Activated CD8-positive, alpha-beta T cell treated with anti-CD3 and anti-CD28 coated beads for 36 hours (primary cell): Measurements from ENCODE around the gene PRR7. TPM values are rescaled to one million over a fixed set of nuclear protein-coding genes. Genes with fewer than 3 reads are reported as not detected.

Experiments
- ATAC-seq: fragments of 200-7000 bp; cut with Tn5 transposase; one replicate; pipeline ENCODE4 v1.10.0; 2021; ENCODE audit warnings: mild to moderate bottlenecking, moderate library complexity
- CTCF ChIA-PET: fragments of 350-600 bp; sonication (Branson Sonifier 250); formaldehyde crosslinking; loops from one replicate; lab custom pipeline; 2021; ENCODE audit warnings: antibody characterized with exemption; lab: Charles Lee
- POLR2A ChIA-PET: fragments of 350-600 bp; sonication (Branson Sonifier 250); formaldehyde crosslinking; loops from one replicate; lab custom pipeline; 2021; ENCODE audit warnings: antibody characterized with exemption; lab: Charles Lee
- DNase-seq: peaks from one replicate; pipeline ENCODE4 v3.0.0-alpha.2; 2020
- H3K27ac Mint-ChIP-seq: one replicate; pipeline ENCODE4 v1.8.0; 2021; ENCODE audit warnings: mild to moderate bottlenecking, mixed read lengths
- H3K27me3 Mint-ChIP-seq: one replicate; pipeline ENCODE4 v1.8.0; 2021; ENCODE audit warnings: mixed read lengths
- H3K36me3 Mint-ChIP-seq: one replicate; pipeline ENCODE4 v1.8.0; 2021; ENCODE audit warnings: low read depth, mixed read lengths
- H3K4me1 Mint-ChIP-seq: one replicate; pipeline ENCODE4 v1.8.0; 2021; ENCODE audit warnings: low read depth, mixed read lengths
- H3K4me3 Mint-ChIP-seq: one replicate; pipeline ENCODE4 v1.8.0; 2021; ENCODE audit warnings: mild to moderate bottlenecking, moderate library complexity, mixed read lengths
- H3K9me3 Mint-ChIP-seq: one replicate; pipeline ENCODE4 v1.8.0; 2021; ENCODE audit warnings: mixed read lengths
- intact Hi-C: fragments of 100-400 bp; cut with micrococcal nuclease; formaldehyde crosslinking; loops from one replicate; pipeline ENCODE4 v1.10.0; 2022
- total RNA-seq, 2 experiments: library from RNA; stranded (reverse); gene quantifications; one replicate each; pipeline ENCODE4 v1.2.3, GENCODE V29; 2021
- TF ChIP-seq, protein P1 (sequence below): fragments of 200-600 bp; IDR thresholded peaks from one replicate; pipeline ENCODE4 v1.8.0; 2022; ENCODE audit warnings: antibody characterized with exemption, mild to moderate bottlenecking

Gene PRR7
- total RNA-seq, 2 experiments from 2014 or later: 32.6 to 36.4 TPM

DNA sequence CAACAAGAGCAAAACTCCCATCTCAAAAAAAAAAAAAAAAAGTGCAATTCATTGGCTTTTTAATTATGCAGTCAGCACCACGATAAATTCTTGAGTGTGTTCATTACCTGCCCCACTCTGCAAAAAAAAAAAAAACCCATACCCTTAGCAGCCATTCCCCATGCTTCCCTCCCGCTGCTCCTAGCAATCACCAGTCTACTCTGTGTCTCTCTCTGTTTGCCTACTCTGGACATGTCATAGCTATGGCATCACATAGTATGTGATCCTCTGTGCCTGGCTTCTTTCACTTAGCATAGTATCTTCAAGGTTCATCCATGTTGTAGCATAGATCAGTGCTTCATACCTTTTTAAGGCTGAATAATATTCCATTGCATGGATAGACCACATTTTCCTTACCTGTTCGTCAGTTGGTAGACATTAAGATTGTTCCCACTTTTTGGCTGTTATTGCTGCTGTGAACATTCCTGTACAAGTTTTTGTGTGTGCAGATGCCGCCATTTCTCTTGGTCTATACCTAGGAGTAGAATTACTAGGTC is 7.0 kb upstream of the PRR7 start:
- ATAC-seq (no peak), DNase-seq (no peak)
- TF ChIP-seq, protein P1, sequence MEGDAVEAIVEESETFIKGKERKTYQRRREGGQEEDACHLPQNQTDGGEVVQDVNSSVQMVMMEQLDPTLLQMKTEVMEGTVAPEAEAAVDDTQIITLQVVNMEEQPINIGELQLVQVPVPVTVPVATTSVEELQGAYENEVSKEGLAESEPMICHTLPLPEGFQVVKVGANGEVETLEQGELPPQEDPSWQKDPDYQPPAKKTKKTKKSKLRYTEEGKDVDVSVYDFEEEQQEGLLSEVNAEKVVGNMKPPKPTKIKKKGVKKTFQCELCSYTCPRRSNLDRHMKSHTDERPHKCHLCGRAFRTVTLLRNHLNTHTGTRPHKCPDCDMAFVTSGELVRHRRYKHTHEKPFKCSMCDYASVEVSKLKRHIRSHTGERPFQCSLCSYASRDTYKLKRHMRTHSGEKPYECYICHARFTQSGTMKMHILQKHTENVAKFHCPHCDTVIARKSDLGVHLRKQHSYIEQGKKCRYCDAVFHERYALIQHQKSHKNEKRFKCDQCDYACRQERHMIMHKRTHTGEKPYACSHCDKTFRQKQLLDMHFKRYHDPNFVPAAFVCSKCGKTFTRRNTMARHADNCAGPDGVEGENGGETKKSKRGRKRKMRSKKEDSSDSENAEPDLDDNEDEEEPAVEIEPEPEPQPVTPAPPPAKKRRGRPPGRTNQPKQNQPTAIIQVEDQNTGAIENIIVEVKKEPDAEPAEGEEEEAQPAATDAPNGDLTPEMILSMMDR: no peak
- ChIA-PET CTCF (interaction anchor here (1.0 to 17.9 kb wide), 6 partner anchors 13 to 129 kb away, joined by 3 to 415 read pairs (median 6); partner anchors contain the start of genes F12, GRK6 and PFN3), POLR2A (interaction anchor here (1.0 to 20.7 kb wide), 8 partner anchors 9 to 38 kb away, joined by 3 to 606 read pairs (median 30); partner anchors contain the start of genes GRK6, PFN3 and PRR7)
- H3K4me1 Mint-ChIP-seq: peaks cover 54% of the 10 kb centered on the region
- H3K9me3 Mint-ChIP-seq: no peaks in the 10 kb centered on the region
- peak overlapping the region; percentile 87 for H3K27ac Mint-ChIP-seq
- intact Hi-C loops: no loop called here
- H3K4me3 Mint-ChIP-seq: no peak overlapping the region
- peaks cover 61% of the 10 kb centered on the region for H3K36me3 Mint-ChIP-seq
- H3K27me3 Mint-ChIP-seq: no peaks in the 10 kb centered on the region

DNA sequence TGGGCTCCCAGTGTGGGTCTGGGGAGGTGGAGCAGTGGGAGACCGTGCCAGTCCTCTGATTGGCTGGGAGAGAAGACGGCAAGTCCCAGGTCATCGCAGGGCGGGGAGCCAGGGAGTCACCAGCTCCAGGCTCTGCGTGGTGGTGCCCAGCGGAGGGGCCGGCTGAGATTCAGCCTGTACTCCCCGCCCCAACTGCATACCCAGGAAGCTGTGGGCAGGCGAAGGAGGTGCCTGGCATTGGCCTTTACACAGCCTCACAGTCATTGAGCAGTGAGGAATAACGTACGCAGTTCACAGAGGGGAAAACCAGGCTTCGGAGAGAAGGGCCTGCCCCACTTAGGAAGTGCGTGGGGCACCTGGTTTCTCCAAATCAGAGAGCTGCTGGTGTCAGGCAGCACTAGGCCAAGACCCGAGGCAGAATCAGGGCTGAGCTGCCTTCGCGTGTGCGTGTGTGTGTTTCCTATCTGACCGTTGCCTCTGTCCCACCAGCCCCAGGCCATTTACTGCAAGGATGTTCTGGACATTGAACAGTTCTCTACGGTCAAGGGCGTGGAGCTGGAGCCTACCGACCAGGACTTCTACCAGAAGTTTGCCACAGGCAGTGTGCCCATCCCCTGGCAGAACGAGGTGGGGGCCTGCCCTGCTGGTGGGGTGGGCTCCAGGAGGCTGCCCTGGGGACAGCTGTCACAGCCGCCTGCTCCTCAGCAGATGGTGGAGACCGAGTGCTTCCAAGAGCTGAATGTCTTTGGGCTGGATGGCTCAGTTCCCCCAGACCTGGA is 6.2 kb upstream of the PRR7 start:
- no peaks in the 10 kb centered on the region for H3K27me3 Mint-ChIP-seq
- peak; percentile 72 for ATAC-seq
- no peaks in the 10 kb centered on the region for H3K9me3 Mint-ChIP-seq
- peak; percentile 71 for DNase-seq
- H3K27ac Mint-ChIP-seq: peak overlapping the region; percentile 87
- H3K4me1 Mint-ChIP-seq: peaks cover 57% of the 10 kb centered on the region
- peak overlapping the region; percentile 10 for H3K4me3 Mint-ChIP-seq
- intact Hi-C loops: no loop called here
- POLR2A ChIA-PET: interaction anchor here (1.4 to 20.7 kb wide), 8 partner anchors 8 to 37 kb away, joined by 4 to 606 read pairs (median 30); partner anchors contain the start of genes GRK6, PFN3 and PRR7
- TF ChIP-seq, protein P1: no peak
- peaks cover 56% of the 10 kb centered on the region for H3K36me3 Mint-ChIP-seq
- CTCF ChIA-PET: interaction anchor here (1.0 to 17.9 kb wide), 6 partner anchors 10 to 130 kb away, joined by 4 to 415 read pairs (median 8); partner anchors contain the start of genes F12 and PFN3

DNA sequence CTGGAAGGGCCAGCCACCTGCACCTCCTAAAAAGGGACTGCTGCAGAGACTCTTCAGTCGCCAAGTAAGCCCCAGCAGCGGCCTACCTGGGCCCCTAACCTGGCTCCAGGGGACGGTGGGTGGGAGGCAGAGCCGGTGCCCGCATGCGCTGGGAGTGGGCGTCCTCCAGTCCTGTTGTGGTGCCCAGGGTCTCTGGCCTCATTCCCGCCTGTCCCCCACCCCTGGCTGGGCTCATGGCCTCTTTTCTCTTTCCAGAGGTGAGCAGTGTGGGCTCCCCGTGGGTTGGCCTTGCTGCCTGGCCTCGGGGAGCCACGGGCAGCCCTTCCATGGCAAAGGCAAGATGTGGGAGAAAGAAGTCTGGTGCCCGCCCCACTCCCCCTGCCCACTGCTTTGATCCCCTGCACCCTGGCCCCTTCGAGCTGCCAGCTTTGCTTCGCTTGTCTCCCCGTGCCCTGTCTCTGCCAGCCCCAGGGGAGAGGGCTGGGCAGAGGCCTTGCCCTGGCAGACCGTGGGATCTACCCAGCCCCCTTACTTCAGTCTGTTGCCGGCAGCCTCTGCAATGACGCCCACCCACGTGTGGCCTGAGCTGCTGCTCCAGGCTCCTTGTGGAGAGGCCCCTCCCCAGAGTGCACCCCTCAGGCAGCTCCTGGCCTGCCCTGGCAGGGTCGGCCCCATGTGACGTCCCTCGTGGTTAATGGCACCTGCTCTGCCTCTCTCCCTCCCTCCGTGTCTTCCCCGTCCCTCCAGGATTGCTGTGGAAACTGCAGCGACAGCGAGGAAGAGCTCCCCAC is 5.4 kb upstream of the PRR7 start:
- POLR2A ChIA-PET: interaction anchor here (1.0 to 20.7 kb wide), 9 partner anchors 8 to 48 kb away, joined by 3 to 606 read pairs (median 6); partner anchors contain the start of genes GRK6, PFN3 and PRR7
- DNase-seq: no peak
- Mint-ChIP-seq H3K4me3 (no peak overlapping the region), H3K9me3 (no peaks in the 10 kb centered on the region), H3K27me3 (no peaks in the 10 kb centered on the region), H3K4me1 (peaks cover 63% of the 10 kb centered on the region), H3K36me3 (peaks cover 50% of the 10 kb centered on the region), H3K27ac (peak overlapping the region; percentile 87)
- intact Hi-C loops: no loop called here
- CTCF ChIA-PET: interaction anchor here (1.1 to 17.9 kb wide), 7 partner anchors 9 to 71 kb away, joined by 3 to 415 read pairs (median 7); partner anchors contain the start of genes F12 and PFN3
- ATAC-seq: no peak
- TF ChIP-seq, protein P1: no peak

DNA sequence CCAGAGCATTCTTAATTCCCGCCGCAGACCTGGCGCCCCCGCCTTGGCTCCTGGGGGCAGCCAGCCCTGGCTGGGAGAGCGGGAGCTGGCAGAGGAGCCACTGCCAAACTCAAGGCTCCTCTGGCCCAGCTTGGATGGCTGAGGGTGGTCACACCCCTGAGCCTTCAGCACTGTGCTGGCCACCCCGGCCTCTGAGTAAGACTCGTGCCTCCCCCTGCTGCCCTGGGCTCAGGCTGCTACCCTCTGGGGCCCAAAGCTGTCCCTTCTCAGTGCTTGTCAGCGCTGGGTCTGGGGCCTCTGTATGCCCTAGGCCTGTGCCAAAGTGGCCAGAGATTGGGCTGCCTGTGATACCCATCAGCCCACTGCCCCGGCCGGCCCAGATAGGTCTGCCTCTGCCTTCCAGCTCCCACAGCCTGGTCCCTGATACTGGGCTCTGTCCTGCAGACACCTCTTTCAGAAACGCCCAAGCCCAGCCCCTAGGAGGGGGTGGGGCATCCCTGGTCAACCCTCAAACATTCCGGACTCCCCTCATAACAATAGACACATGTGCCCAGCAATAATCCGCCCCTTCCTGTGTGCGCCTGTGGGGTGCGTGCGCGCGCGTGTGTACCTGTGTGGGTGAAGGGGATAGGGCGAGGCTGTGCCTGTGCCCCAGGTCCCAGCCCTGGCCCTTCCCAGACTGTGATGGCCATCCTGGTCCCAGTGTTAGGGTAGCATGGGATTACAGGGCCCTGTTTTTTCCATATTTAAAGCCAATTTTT is 4.4 kb upstream of the PRR7 start:
- peaks cover 40% of the 10 kb centered on the region for H3K36me3 Mint-ChIP-seq
- TF ChIP-seq, protein P1: no peak
- no peak for DNase-seq
- intact Hi-C loops: no loop called here
- H3K9me3 Mint-ChIP-seq: no peaks in the 10 kb centered on the region
- H3K27me3 Mint-ChIP-seq: no peaks in the 10 kb centered on the region
- H3K4me1 Mint-ChIP-seq: peaks cover 58% of the 10 kb centered on the region
- H3K27ac Mint-ChIP-seq: peak overlapping the region; percentile 72
- POLR2A ChIA-PET: interaction anchor here (1.0 to 20.7 kb wide), 8 partner anchors 13 to 130 kb away, joined by 3 to 606 read pairs (median 5); partner anchors contain the start of genes F12, GRK6, MXD3 and PFN3
- ATAC-seq: no peak
- H3K4me3 Mint-ChIP-seq: no peak overlapping the region
- CTCF ChIA-PET: interaction anchor here (1.1 to 17.9 kb wide), 5 partner anchors 10 to 72 kb away, joined by 3 to 415 read pairs (median 102); partner anchors contain the start of genes F12 and PFN3
